Measurements from ENCODE around the gene PAQR5. TPM values are rescaled to one million over a fixed set of nuclear protein-coding genes. Genes with fewer than 3 reads are reported as not detected.
A peak's percentile ranks its signal among the peaks of the same experiment; 100 is the strongest.

Gene PAQR5
- total RNA-seq, 6 experiments from 2014 or later: 0.28 to 3.0 (median 0.98) TPM

- H3K4me1 ChIP-seq: no peaks in the 10 kb centered on the region
- no peaks in the 10 kb centered on the region for H3K36me3 ChIP-seq
- intact Hi-C loops (cut with DNase I): no loop called here
- no peak overlapping the region for H3K4me3 ChIP-seq
- no peaks in the 10 kb centered on the region for H3K27me3 ChIP-seq
- no peak overlapping the region for H3K27ac ChIP-seq
- no peaks in the 10 kb centered on the region for H3K9me3 ChIP-seq
- WGBS (ENCODE audit: insufficient coverage, low coverage, low lambda C conversion rate, missing lambda C conversion rate): 73% methylated on average over 3 of the region's 3 CpGs
- DNase-seq (no peak), ATAC-seq (no peak)
- TF ChIP-seq CTCF (IDR thresholded peaks at IDR 0.05) (no peak), POLR2A (IDR thresholded peaks at IDR 0.05) (no peak)
Measured at GRCh38 chr15:69407719-69408400, 109.1 kb downstream of the PAQR5 start.

- DNase-seq (no peak), ATAC-seq (no peak)
- WGBS (ENCODE audit: insufficient coverage, low coverage, low lambda C conversion rate, missing lambda C conversion rate): 20% methylated on average over 1 of the region's 3 CpGs
- intact Hi-C loops (cut with DNase I): no loop called here
- Histone ChIP-seq H3K4me1 (no peaks in the 10 kb centered on the region), H3K9me3 (no peaks in the 10 kb centered on the region), H3K27me3 (no peaks in the 10 kb centered on the region), H3K4me3 (no peak overlapping the region), H3K36me3 (no peaks in the 10 kb centered on the region), H3K27ac (no peak overlapping the region)
- TF ChIP-seq POLR2A (IDR thresholded peaks at IDR 0.05) (no peak), CTCF (IDR thresholded peaks at IDR 0.05) (no peak)
Measured at GRCh38 chr15:69408841-69409240, 110.1 kb downstream of the PAQR5 start.

GRCh38 chr15:69410248-69410874 lies 111.6 kb downstream of the PAQR5 start:
- no peaks in the 10 kb centered on the region for H3K27me3 ChIP-seq
- intact Hi-C loops (cut with DNase I): no loop called here
- H3K9me3 ChIP-seq: no peaks in the 10 kb centered on the region
- H3K4me1 ChIP-seq: peaks cover 0 to 4% (median 0%) of the 10 kb centered on the region in 4 donors
- TF ChIP-seq POLR2A (IDR thresholded peaks at IDR 0.05) (no peak), CTCF (IDR thresholded peaks at IDR 0.05) (peak in 2 of 4 donors; percentile 24 to 36)
- DNase-seq (no peak), ATAC-seq (peak in 3 of 4 donors; percentile 12 to 46 (median 30))
- WGBS (ENCODE audit: insufficient coverage, low coverage, low lambda C conversion rate, missing lambda C conversion rate): 47% methylated on average over 9 of the region's 9 CpGs
- H3K36me3 ChIP-seq: no peaks in the 10 kb centered on the region
- no peak overlapping the region for H3K27ac ChIP-seq
- no peak overlapping the region for H3K4me3 ChIP-seq

GRCh38 chr15:69412274-69412673 lies 113.6 kb downstream of the PAQR5 start:
- no peaks in the 10 kb centered on the region for H3K9me3 ChIP-seq
- H3K27ac ChIP-seq: no peak overlapping the region
- intact Hi-C loops (cut with DNase I): no loop called here
- ATAC-seq (no peak), DNase-seq (no peak)
- H3K4me1 ChIP-seq: peaks cover 0 to 4% (median 0%) of the 10 kb centered on the region in 4 donors
- H3K27me3 ChIP-seq: no peaks in the 10 kb centered on the region
- H3K4me3 ChIP-seq: no peak overlapping the region
- TF ChIP-seq CTCF (IDR thresholded peaks at IDR 0.05) (no peak), POLR2A (IDR thresholded peaks at IDR 0.05) (no peak)
- no peaks in the 10 kb centered on the region for H3K36me3 ChIP-seq

All from right lobe of liver (tissue), 6 donors.